ENCODE data around the gene POLA1.

DNA sequence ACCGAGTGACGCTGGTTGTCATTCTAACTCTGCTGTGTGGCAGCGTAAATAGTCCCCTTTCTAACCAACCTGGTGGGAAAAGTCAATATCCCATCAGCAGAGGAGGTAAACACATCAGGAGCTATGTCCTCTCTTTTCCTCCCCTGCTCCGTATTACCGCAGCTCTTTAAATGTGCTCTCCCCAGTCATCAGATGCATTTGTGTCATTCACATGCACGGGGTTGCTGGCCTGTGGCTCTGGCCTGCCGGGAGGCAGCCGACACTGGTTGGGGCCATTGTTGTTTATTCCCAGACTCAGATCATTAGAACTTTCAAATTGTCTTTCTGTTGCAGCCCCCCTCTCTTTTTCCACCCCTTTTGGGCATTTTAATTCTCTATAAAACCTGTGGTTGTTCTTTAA, 300.2 kb downstream of the POLA1 start:
- TF ChIP-seq, protein P1, sequence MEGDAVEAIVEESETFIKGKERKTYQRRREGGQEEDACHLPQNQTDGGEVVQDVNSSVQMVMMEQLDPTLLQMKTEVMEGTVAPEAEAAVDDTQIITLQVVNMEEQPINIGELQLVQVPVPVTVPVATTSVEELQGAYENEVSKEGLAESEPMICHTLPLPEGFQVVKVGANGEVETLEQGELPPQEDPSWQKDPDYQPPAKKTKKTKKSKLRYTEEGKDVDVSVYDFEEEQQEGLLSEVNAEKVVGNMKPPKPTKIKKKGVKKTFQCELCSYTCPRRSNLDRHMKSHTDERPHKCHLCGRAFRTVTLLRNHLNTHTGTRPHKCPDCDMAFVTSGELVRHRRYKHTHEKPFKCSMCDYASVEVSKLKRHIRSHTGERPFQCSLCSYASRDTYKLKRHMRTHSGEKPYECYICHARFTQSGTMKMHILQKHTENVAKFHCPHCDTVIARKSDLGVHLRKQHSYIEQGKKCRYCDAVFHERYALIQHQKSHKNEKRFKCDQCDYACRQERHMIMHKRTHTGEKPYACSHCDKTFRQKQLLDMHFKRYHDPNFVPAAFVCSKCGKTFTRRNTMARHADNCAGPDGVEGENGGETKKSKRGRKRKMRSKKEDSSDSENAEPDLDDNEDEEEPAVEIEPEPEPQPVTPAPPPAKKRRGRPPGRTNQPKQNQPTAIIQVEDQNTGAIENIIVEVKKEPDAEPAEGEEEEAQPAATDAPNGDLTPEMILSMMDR (IDR thresholded peaks at IDR 0.05) = no peak
- no peak for TF ChIP-seq POLR2A (IDR thresholded peaks at IDR 0.05)

All from adrenal gland (tissue), 5 donors.